ENCODE measurements around the gene AHSG.

AHSG gene

DNA sequence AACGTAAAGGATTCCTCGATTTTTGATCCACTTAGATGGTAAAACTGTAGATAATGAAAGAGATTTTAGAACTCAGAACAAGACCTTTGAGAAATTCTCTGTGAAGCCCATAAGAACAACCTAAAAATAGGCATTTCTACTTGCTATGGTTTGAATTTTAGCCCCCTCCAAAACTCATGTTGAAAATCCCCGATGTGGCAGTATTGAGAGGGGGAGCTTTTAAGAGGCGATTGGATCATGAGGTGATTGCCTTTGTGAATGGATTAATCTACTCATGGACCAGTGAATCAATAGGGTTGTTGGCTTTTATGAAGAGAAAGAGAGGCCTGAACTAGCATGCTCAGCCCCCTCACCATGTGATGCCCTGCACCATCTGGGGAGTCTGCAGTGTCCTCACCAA, 20.2 kb upstream of the AHSG start:
- DNase-seq (ENCODE audit: low read depth in 3 of 3): no peak

DNA sequence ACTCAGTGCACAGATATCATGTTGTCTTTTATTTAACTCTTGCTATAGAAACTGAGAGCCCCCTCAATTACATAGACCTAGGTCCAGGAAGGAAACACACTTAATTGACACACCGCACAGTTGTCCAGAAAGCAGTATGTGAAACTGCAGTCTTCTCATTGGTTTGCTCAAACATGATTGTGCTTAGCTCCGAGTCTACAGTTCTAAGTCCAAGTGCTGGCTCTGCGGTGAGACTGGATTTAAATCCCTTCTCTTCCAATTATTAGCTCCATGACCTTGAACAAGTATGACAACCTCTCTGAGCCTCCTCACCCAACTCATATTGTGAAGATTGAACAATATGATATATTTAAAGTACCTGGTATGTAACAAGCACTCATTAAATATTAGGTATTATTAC, 19.0 kb upstream of the AHSG start:
- DNase-seq (ENCODE audit: low read depth in 3 of 3): no peak

DNA sequence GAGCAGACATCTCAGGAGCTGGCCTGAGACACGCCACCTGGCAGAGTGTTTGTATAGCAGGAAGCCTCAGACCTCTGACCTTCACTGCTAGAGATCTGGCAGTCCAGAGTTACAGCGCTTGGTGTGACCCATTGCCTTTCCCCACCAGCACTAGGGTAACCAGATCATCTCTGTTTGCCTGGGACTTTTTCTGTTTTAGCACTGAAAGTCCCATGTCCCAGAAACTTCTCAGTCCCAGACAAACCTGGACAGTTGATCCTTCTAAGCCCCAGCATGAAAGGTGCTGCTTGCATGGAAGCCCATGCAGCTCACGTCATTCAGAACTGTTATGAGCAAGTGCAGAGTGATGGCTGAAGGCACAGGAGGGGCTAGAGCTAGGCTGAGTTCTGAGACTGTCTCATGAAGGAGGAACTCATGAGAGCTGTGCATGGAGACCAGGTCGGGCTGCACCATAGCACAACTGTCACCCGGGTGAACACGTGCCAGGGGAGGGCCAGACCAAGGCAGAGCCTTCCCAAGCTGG, 18.2 kb upstream of the AHSG start:
- no peak for DNase-seq (ENCODE audit: low read depth in 3 of 3)

DNA sequence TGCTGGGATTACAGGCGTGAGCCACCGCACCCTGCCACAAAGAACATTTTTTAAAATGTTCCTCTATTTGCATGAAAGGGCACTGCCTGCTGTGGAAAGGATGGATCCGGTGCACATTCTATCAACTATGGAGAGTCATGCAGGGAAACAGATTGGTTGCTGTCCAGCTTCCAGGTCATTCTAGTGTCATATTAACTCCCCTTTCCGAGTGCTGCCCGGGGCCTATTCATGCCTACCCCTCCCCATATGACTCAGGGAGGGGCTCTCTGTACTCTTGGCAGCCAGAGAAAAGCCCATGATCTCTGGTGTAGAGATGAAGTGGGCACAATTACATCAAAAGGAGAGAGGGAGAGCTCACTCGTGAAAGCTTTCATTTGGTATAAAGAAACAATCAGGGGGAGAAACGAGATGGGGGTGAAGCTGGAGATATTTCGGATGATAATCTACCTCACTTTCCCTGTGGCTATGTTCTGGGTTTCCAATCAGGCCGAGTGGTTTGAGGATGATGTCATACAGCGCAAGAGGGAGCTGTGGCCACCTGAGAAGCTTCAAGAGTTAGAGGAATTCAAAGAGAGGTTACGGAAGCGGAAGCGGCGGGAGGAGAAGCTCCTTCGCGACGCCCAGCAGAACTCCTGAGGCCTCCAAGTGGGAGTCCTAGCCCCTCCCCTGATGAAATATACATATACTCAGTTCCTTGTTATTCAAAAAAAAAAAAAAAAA, 16.1 kb upstream of the AHSG start:
- no peak for DNase-seq (ENCODE audit: low read depth in 3 of 3)

DNA sequence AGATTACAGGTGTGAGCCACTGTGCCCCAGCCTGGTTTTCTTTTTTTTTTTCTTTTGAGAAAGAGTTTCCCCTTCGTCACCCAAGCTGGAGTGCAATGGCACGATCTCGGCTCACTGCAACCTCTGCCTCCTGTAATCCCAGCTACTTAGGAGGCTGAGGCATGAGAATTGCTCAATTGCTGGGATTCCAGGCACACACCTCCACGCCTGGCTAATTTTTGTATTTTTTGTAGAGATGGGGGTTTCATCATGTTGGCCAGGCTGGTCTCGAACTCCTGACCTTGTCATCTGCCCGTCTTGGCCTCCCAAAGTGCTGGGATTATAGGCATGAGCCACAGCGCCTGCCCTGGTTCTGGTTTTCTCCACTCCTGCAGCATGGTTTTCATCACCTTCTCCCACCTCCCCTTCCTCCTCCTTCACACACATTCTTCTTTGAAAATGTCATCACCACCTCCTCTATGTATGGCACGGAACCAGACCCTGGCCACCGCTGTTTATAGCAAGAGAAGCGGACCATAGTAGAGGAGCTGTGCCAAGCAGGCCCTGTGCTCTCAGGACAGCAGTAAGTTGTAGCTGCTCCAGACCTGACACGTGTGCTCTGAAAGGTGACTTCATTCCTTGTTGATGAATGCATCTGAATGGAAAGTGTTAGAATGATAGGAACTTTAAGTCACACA, 14.6 kb upstream of the AHSG start:
- DNase-seq (ENCODE audit: low read depth in 3 of 3): no peak

DNA sequence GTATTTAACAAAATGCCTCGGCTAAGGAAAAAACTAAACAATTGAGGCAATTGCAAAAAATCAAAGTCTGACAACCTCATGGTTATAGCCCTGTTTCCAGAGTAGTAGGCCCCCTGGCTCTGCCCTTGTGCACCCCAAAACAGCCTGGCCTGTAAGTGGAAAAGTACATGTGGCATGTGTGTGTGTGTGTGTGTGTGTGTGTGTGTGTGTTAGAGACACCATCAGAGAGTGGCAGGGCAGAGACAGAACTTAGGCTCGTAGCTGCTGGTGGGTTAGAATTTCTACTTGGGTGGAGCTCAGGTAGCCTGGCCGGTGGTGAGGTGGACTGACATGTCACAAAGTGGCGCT, 14.1 kb upstream of the AHSG start:
- no peak for DNase-seq (ENCODE audit: low read depth in 3 of 3)

DNA sequence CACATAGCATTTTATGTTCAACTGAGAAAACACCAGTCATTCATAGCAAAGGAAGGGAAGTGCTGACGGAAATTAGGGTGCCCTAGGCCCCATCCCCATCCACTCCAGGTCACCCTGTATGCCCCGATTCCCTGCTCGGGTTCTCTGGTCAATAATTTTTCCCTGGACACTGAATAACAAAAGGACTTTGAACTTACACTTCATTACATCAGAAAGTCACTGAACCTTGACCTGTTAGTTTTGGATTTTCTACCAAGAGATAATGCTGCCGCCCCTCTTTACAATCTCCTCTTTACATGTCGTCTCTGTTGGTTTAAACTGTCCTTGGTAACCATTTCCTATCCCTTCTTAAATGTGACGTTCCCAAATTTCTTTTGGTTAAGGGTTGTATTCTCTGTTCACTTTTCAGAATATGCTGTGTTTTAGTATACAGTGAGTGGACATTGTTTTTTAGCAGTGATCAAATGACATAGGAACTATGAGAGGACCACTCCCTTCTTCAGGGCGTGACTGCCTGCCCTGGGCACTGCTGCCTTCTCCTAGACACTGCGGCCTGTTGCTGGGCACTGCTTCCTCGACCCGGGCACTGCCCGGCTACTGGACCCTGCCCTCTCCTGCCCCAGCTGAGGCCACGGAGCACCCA, 13.6 kb upstream of the AHSG start:
- DNase-seq (ENCODE audit: low read depth in 3 of 3): no peak

DNA sequence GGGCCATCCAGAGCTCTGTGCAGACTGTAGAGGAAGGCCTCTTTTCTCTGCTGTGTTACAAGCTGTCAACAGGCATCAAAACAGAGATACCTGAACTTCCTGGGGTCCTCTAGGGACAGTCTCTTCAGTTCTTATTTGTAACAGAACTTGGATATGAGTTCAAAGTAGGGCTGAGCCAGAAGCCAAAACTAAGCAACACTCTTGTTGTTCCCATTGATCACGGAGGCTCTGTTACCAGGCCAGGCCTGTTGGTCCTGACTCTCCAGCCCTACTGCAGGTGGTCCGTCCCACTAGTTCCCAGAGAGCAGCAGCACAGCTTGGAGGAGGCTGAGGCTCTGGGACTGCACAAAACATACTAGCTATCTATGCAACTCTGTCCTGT, 13.1 kb upstream of the AHSG start:
- no peak for DNase-seq (ENCODE audit: low read depth in 3 of 3)

DNA sequence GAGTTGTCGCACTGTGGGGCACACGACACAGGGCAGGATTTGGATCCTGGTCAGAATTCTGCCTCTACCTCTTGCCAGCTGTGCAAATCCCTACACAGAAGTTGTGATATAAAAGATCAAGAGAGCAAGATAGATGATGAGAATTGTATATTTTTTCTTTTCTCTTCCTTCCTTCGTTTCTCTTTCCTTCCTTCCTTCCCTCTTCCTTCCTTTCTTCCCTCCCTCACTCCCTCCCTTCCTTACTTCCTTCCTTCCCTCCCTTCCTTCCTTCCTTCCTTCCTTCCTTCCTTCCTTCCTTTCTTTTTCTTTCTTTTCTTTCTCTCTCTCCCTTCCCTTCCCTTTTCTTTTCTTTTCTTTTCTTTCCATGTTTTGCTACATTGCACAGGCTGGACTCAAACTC, 12.0 kb upstream of the AHSG start:
- DNase-seq (ENCODE audit: low read depth in 3 of 3): no peak

DNA sequence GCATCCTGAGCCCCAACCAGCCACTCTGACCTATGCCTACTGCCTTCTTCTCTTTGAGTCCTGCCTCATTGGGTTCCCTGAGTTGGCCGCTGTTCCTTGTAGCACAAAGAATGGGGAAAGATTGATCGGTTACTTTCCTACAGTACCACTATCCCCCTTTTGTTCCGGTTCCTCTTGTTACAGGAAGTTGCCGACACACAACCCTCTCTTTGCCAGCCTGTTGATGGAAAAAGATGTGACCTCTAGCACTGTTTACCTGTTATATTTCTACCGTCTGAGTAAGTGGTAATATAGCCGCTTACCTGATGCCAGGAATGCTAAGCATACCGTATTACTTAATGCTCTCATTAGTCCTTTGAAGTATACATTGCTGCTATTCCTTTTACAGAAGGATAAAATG, 9.7 kb upstream of the AHSG start:
- no peak for DNase-seq (ENCODE audit: low read depth in 3 of 3)

DNA sequence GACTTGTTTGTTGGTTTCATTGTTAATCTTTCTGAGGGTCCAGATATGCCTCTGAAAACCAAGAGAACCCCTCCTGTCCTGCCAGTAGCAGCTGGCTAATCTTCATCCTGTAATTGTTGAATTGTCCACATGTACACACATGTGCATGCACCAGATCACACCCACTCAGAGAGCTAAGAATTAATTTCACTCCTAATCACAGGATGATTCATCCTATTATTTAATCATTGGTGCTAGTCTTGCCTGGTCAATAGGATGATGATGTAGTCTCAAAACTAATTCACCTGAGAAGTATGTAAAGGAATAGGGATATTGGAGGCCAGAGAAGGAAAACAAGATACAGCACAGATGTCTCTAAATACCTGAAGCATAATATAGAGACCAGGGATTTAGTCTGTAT, 7.8 kb upstream of the AHSG start:
- no peak for DNase-seq (ENCODE audit: low read depth in 3 of 3)

DNA sequence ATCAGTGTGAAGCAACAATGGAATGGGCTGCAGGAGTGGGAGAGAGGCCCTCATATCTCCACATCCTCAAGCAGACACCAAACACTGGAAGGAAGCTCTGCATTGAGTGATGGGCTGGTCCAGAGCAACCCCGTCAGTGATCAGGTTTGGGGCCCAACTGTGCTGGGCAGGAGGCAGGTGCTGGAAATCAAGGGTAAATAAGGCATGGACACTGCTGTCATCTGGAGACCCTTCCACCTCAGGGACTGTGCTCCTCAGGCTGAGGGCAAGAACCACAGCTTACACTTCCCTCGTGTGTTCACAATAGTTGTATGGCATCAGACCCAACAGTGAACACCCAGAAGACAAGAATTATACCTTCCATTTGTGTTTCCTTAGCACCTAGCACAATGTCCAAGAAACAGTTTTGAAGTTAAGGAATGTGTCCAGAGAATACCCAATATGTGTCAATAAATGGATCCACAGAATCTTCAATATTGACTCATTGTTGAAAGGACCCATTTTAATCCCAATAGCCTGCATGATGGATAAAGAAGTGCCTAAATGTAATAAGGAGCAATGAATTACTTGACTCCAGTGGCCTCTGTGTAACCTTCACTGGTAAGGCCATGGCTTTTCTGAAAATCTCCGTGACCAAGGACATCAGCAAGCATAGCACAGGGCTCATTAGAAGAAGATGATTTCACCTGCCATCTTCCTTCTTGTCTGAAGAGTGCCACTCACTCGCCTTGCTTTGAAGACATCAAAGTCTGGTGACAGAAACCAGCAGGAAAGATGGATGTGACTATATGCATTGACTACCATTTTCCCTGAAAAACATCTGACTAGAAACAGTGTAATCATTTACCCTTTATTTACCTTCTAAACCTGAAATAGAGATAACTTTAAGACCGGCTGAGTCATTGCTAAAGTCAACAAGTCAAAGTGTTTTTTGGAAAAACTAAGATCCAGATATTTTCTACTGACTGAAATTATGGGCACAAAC, 7.0 kb upstream of the AHSG start:
- DNase-seq (ENCODE audit: low read depth in 3 of 3): no peak

DNA sequence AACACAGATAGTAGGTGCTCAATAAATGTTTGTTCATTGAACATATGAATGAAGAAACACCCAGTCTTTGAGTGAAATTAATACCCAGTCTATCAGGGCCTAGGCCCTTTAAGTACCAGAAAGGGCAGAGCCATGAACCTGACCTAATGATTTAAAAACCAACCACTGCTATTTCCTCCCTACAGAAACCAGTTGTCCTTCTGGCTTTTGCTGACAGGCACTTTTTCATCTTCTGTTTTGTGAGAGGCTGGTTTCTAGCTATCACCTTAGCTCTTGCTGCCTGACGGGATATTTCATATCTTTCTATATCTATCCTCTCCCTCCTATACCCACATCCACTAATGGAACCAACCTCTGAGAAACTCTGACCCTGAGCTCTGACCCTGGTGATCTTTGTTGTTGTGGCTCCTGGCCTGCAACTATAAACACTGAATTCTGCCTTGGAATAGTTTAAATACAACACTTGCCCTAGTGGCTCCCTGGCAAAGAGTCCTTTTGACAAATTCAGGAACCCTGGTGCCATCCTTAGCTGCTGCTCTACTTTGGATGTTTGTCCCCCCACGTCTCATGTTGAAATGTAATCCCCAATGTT, 4.1 kb upstream of the AHSG start:
- DNase-seq (ENCODE audit: low read depth in 3 of 3): no peak

DNA sequence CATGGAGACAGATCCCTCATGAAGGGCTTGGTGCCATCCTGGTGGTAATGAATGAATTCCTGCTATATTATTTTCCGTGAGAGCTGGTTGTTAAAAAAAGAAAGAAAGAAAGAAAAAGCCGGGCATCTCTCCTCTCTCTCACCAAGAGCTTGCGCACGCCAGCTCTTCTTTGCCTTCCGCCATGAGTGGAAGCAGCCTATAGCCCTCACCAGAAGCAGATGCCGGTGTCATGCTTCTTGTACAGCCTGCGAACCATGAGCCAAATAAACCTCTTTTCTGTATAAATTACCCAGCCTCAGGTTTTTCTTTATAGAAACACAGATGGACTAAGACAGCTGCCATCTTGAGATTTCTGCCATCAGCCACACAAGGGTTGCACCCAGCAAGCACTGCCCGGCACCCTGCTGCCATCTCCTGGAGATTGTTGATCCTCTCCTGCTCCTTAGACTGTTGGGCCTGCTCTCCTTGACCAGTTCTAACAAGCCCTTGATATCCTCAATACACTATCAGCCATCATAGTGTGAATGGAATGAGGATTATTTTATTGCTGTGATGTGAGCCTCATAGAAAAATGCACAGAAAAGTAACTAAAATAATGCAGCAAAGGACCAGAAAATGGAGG, 3.5 kb upstream of the AHSG start:
- no peak for DNase-seq (ENCODE audit: low read depth in 3 of 3)

DNA sequence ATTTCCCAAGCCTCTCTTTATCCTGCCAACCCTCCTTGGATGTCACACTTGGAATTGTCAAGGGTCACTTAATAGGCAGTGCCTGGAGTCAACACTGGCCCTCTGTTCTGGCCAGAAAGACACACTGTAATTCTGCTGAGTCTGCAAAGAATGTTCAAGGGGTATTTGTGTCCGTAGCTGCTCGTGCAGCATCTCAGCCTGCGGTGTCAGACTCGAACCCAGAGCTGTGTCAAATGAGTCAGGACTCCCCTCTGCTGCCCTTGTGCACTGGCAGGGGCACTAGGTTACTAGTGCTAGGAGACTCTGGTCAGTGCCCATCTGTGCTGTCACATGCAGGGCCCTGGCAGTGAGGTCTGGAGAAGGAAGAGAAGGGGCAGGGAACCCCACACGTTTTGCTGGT, 795 bp upstream of the AHSG start:
- DNase-seq (ENCODE audit: low read depth in 3 of 3): no peak

DNA sequence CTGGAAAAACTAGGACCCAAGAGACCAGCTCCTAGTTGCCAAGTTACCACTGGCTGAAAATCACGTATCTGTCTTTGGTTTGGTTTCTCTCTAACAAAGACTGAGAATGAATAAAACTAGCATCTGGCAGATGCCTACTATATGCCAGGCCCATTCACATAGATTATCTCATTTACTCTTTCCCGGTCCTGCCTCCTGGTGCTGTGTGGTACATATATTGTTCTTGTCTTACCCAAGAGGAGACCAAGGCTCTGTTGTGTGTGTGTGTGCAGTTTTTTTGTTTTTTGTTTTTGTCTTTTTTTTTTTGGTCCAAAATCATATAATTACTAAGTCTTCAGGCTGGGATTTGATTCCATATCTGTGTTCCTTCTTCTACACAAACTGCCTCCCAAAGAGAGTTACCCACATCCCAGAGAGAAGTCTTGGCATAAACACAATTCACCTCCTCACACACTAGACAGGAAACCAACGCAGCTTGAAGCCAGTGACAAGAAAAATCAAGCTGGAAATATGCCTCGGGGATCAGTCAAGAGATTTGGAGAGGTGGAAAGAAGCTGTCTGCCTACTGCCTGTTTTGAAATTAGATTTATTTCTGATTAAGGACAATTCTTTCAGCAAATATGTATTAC, 891 bp downstream of the AHSG start:
- no peak for DNase-seq (ENCODE audit: low read depth in 3 of 3)

DNA sequence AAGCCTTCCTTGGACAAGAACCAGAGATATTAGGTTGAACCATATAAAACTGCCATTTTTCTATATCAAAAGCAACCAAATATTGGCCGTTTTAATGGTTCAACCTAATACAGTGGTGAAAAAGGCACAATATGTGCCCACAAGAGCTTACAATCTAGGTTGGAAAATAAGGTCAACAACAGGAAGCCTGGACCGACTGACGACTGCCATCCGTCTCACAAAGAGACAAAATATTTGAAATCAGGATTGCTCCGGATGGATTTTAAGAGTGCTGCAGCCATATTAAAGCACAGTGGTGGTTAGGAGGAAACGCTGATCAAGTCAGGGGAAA, 1.4 kb downstream of the AHSG start:
- DNase-seq (ENCODE audit: low read depth in 3 of 3): no peak

DNA sequence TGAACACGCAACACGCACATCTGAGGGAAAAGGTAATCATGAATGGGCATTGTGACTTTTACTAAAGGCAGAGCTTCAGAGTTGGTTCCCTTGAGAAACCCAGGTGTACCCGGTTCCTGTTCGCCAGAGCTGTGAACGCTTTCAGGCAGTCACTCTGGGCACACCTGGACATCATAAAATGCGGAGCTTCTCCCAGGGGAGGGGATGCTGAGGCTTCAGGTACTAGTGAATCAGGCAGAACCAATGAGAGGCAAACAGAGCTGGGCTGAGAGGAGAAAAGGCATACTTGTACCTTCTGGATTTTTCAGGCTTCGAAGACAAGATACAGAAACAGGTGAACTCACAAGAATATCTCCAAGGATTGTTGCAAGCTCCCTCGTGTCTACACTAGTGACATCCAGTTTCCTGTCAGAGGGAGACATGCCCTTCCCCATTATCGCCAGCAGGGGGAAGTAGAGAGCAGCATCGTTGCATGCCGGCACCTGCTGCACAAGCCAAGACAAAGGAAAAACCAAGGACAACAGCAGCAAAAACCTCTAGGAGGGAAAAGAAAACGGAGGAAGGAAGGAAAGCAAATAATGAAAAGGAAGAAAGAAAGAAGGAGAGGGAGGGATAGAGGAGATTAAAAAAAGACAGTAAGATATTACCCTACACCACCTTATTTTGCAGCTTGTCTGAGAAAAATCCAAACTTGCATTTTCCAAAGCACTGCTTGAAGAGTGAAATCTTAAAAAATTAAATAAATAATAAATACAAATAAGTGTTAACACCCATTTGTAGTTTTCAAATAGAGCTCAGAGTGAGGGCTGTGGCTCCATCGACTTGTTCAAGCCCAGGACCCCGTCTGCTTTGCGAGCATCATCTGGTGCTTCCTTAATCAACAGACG, 2.0 kb downstream of the AHSG start:
- peak; percentile 43 to 55 (median 54) for DNase-seq (ENCODE audit: low read depth in 3 of 3)

DNA sequence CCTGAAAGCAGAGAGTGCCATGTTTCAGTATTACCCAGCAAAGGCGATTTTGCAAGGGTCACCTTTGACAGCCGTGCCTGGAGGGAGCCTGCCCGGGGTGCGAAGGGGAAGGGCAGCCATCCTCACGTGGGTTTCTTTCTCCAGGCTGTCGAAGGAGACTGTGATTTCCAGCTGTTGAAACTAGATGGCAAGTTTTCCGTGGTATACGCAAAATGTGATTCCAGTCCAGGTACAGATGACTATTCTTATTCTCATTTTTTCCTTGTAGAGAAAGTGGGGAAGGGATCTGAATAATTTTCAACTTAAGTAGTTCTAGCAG, 3.4 kb downstream of the AHSG start:
- DNase-seq (ENCODE audit: low read depth in 3 of 3): no peak
